Spleen (tissue), 11 donors: ENCODE data around the gene DCN. TPM values are rescaled to one million over a fixed set of nuclear protein-coding genes. Genes with fewer than 3 reads are reported as not detected.

ENCODE experiments used
- DNase-seq: peaks from one replicate; pipeline ENCODE4 v3.0.0-alpha.2; 2020
- H3K27ac ChIP-seq, 8 donors: fragments of 200-600 bp; sonication (generic) in 7 of 8; 1 replicate in 4 of 8; 2 replicates in 4 of 8; pipeline versions ENCODE4 v1.5.0 to v1.8.0; 2016 to 2021; ENCODE audit warnings: inconsistent platforms in 4 of 8, mild to moderate bottlenecking in 4 of 8, moderate library complexity in 1 of 8
- H3K27me3 ChIP-seq, 7 donors: fragments of 200-600 bp; sonication (generic) in 6 of 7; replicated peaks in 1 of 7; 1 replicate in 4 of 7; 2 replicates in 3 of 7; pipeline versions ENCODE4 v1.5.0 to v1.8.0; 2016 to 2021; ENCODE audit warnings: inconsistent platforms in 3 of 7, mild to moderate bottlenecking in 1 of 7
- H3K36me3 ChIP-seq, 6 donors: fragments of 200-600 bp; sonication (generic) in 5 of 6; 1 replicate in 4 of 6; 2 replicates in 2 of 6; pipeline versions ENCODE4 v1.5.0 to v1.8.0; 2016 to 2021; ENCODE audit warnings: inconsistent platforms in 2 of 6
- H3K4me1 ChIP-seq, 6 donors: fragments of 200-600 bp; sonication (generic) in 5 of 6; 1 replicate in 3 of 6; 2 replicates in 3 of 6; pipeline versions ENCODE4 v1.5.0 to v1.8.0; 2016 to 2021; ENCODE audit warnings: inconsistent platforms in 3 of 6
- H3K4me3 ChIP-seq, 8 donors: fragments of 200-600 bp; sonication (generic) in 7 of 8; 1 replicate in 4 of 8; 2 replicates in 4 of 8; pipeline versions ENCODE4 v1.5.0 to v1.8.0; 2016 to 2021; ENCODE audit warnings: inconsistent platforms in 4 of 8, mild to moderate bottlenecking in 4 of 8, moderate library complexity in 2 of 8
- H3K9me3 ChIP-seq, 8 donors: fragments of 200-600 bp; sonication (generic) in 7 of 8; 1 replicate in 4 of 8; 2 replicates in 4 of 8; pipeline versions ENCODE4 v1.5.0 to v1.8.0; 2016 to 2021; ENCODE audit warnings: inconsistent platforms in 4 of 8
- CTCF ChIP-seq, 11 experiments: fragments of 200-600 bp in 7 of 11; fragments of 450-650 bp in 4 of 11; sonication (generic) in 4 of 11; IDR thresholded peaks in 8 of 11; conservative IDR thresholded peaks in 3 of 11; 1 replicate in 7 of 11; 2 replicates in 4 of 11; pipeline versions ENCODE4 v1.4.0 to v1.8.0; 2016 to 2021; ENCODE audit warnings: antibody characterized with exemption in 11 of 11, inconsistent platforms in 4 of 11, mild to moderate bottlenecking in 1 of 11
- POLR2A ChIP-seq, 3 donors: fragments of 450-650 bp; IDR thresholded peaks; one replicate each; pipeline ENCODE4 v1.5.1; 2017; ENCODE audit warnings: antibody characterized with exemption in 3 of 3, mild to moderate bottlenecking in 1 of 3
- POLR2AphosphoS5 ChIP-seq, 3 donors: sonication (generic); formaldehyde crosslinking; IDR thresholded peaks; one replicate each; pipeline ENCODE4 v1.5.1; 2017; ENCODE audit warnings: antibody characterized with exemption in 3 of 3
- WGBS, 5 donors: extraction: QIAGEN DNeasy Blood & Tissue Kit in 3 of 5; methylation state at CpG; one replicate each; pipeline versions ENCODE4 v1.1.5 to v1.1.7; 2013 to 2018; 5-methylcytosine and 5-hydroxymethylcytosine counted together
- intact Hi-C: fragments of 100-400 bp; cut with DNase I; formaldehyde crosslinking; loops from one replicate; pipeline ENCODE4 v1.15.0; 2023; ENCODE audit warnings: low total_unique reads
- polyA plus RNA-seq, 3 donors: library from polyadenylated mRNA; stranded (reverse); fragments of 200-250 nt; gene quantifications; one replicate each; pipeline ENCODE4 v1.2.1, GENCODE V29; 2013
- total RNA-seq, 7 donors: library from RNA; depleted of rRNA in 3 of 7; stranded (reverse); fragments of >200 nt in 3 of 7; fragmentation: NEBNext Ultra II Directional in 4 of 7; extraction: Animal tissue kit (Norgen Biotek cat#: 25700) in 4 of 7; gene quantifications; one replicate each; pipeline versions ENCODE4 v1.1.0 to v1.2.1, GENCODE V29; 2016 to 2021
- donor health status: healthy with polysubstance abuse.
- donor health status: DM: no; HTN: no; CAD: no; lungs with moderate emphysema.
- donor health status: DM: no; HTN: no; CAD: no.
- donor health status: Bipolar disorder and iron deficiency.
- donor health status: healthy.
- donor health status: DM: no; HTN: no; CAD: no.
- donor health status: DM: yes; HTN: yes; CAD: no.

DCN gene
- total and polyA plus RNA-seq, 10 donors = 1.6 to 60.1 (median 7.7) TPM

- Histone ChIP-seq H3K4me1 (no peaks in the 10 kb centered on the region), H3K36me3 (no peaks in the 10 kb centered on the region), H3K9me3 (peaks cover 0 to 5% (median 0%) of the 10 kb centered on the region in 8 donors), H3K27ac (no peak overlapping the region), H3K27me3 (no peaks in the 10 kb centered on the region), H3K4me3 (no peak overlapping the region)
- DNase-seq = no peak
- intact Hi-C loops = no loop called here
- TF ChIP-seq CTCF (IDR thresholded peaks at IDR 0.05 in 8 of 11, conservative IDR thresholded peaks at IDR 0.05 in 3 of 11) = no peak
- TF ChIP-seq POLR2A (IDR thresholded peaks at IDR 0.05) = no peak
- TF ChIP-seq POLR2AphosphoS5 (IDR thresholded peaks at IDR 0.05) = no peak
- 51 to 78% (median 70%) methylated on average over 3 of the region's 3 CpGs for WGBS, 5 donors
Observed at GRCh38 chr12:91203610-91204009, 21.0 kb upstream of the DCN start.

- Histone ChIP-seq H3K27me3 (no peaks in the 10 kb centered on the region), H3K4me1 (no peaks in the 10 kb centered on the region), H3K9me3 (peaks cover 0 to 9% (median 2%) of the 10 kb centered on the region in 8 donors), H3K27ac (no peak overlapping the region), H3K36me3 (no peaks in the 10 kb centered on the region), H3K4me3 (no peak overlapping the region)
- WGBS, 5 donors = 88 to 93% (median 90%) methylated on average over 1 of the region's 1 CpG
- intact Hi-C loops = no loop called here
- TF ChIP-seq POLR2AphosphoS5 (IDR thresholded peaks at IDR 0.05) (no peak), CTCF (IDR thresholded peaks at IDR 0.05 in 8 of 11, conservative IDR thresholded peaks at IDR 0.05 in 3 of 11) (no peak), POLR2A (IDR thresholded peaks at IDR 0.05) (no peak)
- no peak for DNase-seq
Observed at GRCh38 chr12:91202390-91202789, 19.8 kb upstream of the DCN start.

- intact Hi-C loops = no loop called here
- Histone ChIP-seq H3K4me1 (no peaks in the 10 kb centered on the region), H3K4me3 (no peak overlapping the region), H3K27ac (no peak overlapping the region), H3K36me3 (no peaks in the 10 kb centered on the region), H3K9me3 (peaks cover 0 to 26% (median 18%) of the 10 kb centered on the region in 8 donors), H3K27me3 (no peaks in the 10 kb centered on the region)
- WGBS, 5 donors = 89 to 100% (median 91%) methylated on average over 1 of the region's 1 CpG
- TF ChIP-seq CTCF (IDR thresholded peaks at IDR 0.05 in 8 of 11, conservative IDR thresholded peaks at IDR 0.05 in 3 of 11) (no peak), POLR2AphosphoS5 (IDR thresholded peaks at IDR 0.05) (no peak), POLR2A (IDR thresholded peaks at IDR 0.05) (no peak)
- no peak for DNase-seq
Observed at GRCh38 chr12:91196436-91196835, 13.8 kb upstream of the DCN start.

- Histone ChIP-seq H3K27ac (no peak overlapping the region), H3K27me3 (no peaks in the 10 kb centered on the region), H3K9me3 (peaks cover 0 to 26% (median 18%) of the 10 kb centered on the region in 8 donors), H3K36me3 (no peaks in the 10 kb centered on the region), H3K4me1 (no peaks in the 10 kb centered on the region), H3K4me3 (no peak overlapping the region)
- intact Hi-C loops = no loop called here
- DNase-seq = no peak
- WGBS, 5 donors = 67 to 88% (median 75%) methylated on average over 2 of the region's 2 CpGs
- TF ChIP-seq CTCF (IDR thresholded peaks at IDR 0.05 in 8 of 11, conservative IDR thresholded peaks at IDR 0.05 in 3 of 11) (no peak), POLR2A (IDR thresholded peaks at IDR 0.05) (no peak), POLR2AphosphoS5 (IDR thresholded peaks at IDR 0.05) (no peak)
Observed at GRCh38 chr12:91194500-91194899, 11.9 kb upstream of the DCN start.
